GM12864 (cell line): ENCODE measurements around the gene PI4KB.

Experiments used
- DNase-seq: peaks from one replicate; pipeline ENCODE4 v3.0.0-alpha.2; 2011; ENCODE audit warnings: low read depth
- H3K4me3 ChIP-seq: 2 replicates; pipeline ENCODE4 v1.5.1; 2011; ENCODE audit warnings: mild to moderate bottlenecking, low read depth, low read length, control low read depth
- TF ChIP-seq, protein P1 (sequence below): IDR thresholded peaks from 2 replicates; pipeline ENCODE4 v1.5.1; 2011; ENCODE audit warnings: low read depth, mild to moderate bottlenecking, moderate library complexity, low read length, control low read depth, inconsistent platforms; ENCODE audit errors: missing control alignments

PI4KB gene

DNA sequence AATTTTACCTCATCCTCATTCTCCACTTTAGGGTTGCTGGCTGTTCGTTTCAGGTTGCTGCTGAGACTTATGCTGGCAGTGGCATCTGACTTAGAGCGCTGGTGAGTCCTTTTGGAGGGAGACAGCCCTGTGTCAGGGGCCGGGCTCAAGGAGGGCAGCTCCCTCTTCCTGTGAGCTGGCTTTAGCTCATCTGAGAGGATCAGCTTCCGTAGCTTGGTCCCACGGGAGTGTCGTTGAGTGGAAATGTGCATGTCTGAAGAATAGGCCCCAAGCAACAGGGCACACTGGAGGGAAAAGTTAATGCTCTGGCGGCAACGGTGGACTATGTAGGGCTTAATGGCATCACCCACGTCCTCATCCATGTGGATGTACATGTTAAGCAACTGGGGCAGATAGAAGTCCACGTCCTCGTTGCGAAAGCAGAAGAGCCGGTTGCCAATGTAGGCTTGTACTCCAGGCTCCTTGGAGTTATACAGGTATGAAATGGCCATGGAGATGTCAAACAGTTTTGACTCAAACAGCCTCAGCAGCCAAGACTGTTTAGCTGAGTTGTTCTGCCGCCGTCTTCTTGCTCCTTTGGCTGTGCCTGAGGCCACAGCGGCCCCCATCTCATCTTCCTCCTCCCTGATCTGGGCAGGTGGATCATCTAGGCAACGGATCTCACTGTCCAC lies 11.5 kb downstream of the PI4KB start:
- TF ChIP-seq, protein P1, sequence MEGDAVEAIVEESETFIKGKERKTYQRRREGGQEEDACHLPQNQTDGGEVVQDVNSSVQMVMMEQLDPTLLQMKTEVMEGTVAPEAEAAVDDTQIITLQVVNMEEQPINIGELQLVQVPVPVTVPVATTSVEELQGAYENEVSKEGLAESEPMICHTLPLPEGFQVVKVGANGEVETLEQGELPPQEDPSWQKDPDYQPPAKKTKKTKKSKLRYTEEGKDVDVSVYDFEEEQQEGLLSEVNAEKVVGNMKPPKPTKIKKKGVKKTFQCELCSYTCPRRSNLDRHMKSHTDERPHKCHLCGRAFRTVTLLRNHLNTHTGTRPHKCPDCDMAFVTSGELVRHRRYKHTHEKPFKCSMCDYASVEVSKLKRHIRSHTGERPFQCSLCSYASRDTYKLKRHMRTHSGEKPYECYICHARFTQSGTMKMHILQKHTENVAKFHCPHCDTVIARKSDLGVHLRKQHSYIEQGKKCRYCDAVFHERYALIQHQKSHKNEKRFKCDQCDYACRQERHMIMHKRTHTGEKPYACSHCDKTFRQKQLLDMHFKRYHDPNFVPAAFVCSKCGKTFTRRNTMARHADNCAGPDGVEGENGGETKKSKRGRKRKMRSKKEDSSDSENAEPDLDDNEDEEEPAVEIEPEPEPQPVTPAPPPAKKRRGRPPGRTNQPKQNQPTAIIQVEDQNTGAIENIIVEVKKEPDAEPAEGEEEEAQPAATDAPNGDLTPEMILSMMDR: no peak

GRCh38 chr1:151314137-151314875 lies 12.9 kb downstream of the PI4KB start:
- TF ChIP-seq, protein P1: no peak
- no peak overlapping the region for H3K4me3 ChIP-seq
- no peak for DNase-seq

More for the DNA sequence above, 11.5 kb downstream of the PI4KB start:
- no peak for DNase-seq
- H3K4me3 ChIP-seq: no peak overlapping the region

GRCh38 chr1:151313501-151313900 lies 13.7 kb downstream of the PI4KB start:
- no peak for DNase-seq
- TF ChIP-seq, protein P1: no peak
- no peak overlapping the region for H3K4me3 ChIP-seq

DNA sequence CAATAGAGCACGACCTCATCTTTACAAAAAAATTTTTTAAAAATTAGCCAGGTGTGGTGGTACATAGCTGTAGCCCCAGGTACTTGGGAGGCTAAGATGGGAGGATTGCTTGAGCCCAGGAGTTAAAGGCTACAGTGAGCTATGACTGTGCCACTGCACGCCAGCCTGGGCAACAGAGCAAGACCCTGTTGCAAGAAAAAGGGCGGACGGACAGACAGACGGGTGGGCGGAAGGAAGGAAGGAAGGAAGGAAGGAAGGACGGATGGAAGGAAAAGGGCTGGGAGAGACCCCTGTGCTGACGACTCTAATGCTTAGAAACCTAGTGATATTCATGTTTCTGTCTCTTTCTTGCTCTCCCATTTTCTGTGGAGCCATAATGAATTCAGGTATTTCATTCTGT lies 14.4 kb downstream of the PI4KB start:
- TF ChIP-seq, protein P1: no peak
- H3K4me3 ChIP-seq: no peak overlapping the region
- no peak for DNase-seq

DNA sequence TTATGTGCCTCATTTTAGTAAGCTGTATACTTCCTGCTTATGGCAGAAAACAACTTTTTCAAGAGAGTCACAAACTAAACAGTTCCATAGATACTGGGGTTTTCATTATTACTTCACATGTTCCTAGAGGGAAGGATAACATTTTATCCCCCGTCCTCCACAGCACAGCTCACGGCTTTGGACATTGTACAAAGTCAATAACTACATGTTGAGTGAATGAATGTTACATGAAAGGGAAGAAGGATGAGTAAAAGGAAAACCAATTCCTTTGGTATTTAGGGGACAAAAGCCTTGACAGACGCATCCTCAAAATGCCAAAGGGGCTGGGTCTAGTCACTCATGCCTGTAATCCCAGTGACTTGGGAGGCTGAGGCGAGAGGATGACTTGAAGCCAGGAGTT lies 14.8 kb downstream of the PI4KB start:
- TF ChIP-seq, protein P1: no peak
- DNase-seq: no peak
- no peak overlapping the region for H3K4me3 ChIP-seq

- TF ChIP-seq, protein P1: no peak
- H3K4me3 ChIP-seq: no peak overlapping the region
- DNase-seq: no peak
These were observed 15.5 kb downstream of the PI4KB start for GRCh38 chr1:151311589-151312331.
